Measurements from ENCODE around the gene DHX16.
A peak's percentile ranks its signal among the peaks of the same experiment; 100 is the strongest.

The DHX16 gene

DNA sequence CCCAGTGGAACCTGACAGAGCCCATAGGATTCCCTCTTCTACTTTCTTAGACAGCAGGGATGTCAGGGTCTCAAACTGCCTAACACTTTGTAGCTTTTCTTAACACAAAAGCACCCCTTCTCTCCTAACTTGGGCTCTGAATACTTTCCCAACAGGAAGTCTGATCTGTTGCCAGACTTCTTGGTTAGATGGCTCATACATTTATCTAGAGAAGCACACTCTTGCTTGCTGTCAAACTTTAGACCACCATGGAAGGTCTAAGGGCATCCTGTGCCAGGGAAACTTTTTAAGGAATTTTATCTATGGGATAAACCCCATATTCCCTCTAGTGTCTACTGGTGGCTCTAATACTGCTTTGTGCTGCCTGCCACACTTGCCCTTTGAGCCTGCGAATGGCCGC, 29.1 kb downstream of the DHX16 start:
- H3K4me3 ChIP-seq (ENCODE audit: low read length), result no peak overlapping the region
- TF ChIP-seq, protein P1, sequence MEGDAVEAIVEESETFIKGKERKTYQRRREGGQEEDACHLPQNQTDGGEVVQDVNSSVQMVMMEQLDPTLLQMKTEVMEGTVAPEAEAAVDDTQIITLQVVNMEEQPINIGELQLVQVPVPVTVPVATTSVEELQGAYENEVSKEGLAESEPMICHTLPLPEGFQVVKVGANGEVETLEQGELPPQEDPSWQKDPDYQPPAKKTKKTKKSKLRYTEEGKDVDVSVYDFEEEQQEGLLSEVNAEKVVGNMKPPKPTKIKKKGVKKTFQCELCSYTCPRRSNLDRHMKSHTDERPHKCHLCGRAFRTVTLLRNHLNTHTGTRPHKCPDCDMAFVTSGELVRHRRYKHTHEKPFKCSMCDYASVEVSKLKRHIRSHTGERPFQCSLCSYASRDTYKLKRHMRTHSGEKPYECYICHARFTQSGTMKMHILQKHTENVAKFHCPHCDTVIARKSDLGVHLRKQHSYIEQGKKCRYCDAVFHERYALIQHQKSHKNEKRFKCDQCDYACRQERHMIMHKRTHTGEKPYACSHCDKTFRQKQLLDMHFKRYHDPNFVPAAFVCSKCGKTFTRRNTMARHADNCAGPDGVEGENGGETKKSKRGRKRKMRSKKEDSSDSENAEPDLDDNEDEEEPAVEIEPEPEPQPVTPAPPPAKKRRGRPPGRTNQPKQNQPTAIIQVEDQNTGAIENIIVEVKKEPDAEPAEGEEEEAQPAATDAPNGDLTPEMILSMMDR (IDR thresholded peaks at IDR 0.05; ENCODE audit: insufficient read depth, low read depth, low read length, missing control alignments), result no peak
- no peak for DNase-seq (ENCODE audit: low read depth)

DNA sequence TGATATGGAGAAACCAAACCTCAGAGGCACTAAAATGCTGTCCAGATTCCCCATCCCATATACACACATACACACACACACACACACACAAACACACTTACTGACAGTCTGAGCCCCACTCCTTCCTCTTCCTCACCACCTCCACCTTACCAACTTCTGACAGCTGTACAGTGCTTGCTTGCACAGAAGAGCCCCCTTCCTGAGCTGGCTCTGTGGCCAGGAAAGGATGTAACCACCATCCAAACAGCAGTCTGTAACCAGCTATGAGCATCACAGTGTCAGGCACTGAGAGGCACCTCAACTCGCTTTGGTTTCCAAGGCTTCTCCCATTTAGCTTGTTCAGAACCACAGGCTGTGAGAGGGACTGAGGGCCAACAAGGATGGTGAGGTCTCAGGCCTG, 31.8 kb downstream of the DHX16 start:
- TF ChIP-seq, protein P1 (IDR thresholded peaks at IDR 0.05; ENCODE audit: insufficient read depth, low read depth, low read length, missing control alignments), result no peak
- DNase-seq (ENCODE audit: low read depth), result no peak
- H3K4me3 ChIP-seq (ENCODE audit: low read length), result no peak overlapping the region

- TF ChIP-seq, protein P1 (IDR thresholded peaks at IDR 0.05; ENCODE audit: insufficient read depth, low read depth, low read length, missing control alignments), result peak; percentile 1
- DNase-seq (ENCODE audit: low read depth), result no peak
- no peak overlapping the region for H3K4me3 ChIP-seq (ENCODE audit: low read length)
These were observed 32.3 kb downstream of the DHX16 start for GRCh38 chr6:30640481-30640880.

DNA sequence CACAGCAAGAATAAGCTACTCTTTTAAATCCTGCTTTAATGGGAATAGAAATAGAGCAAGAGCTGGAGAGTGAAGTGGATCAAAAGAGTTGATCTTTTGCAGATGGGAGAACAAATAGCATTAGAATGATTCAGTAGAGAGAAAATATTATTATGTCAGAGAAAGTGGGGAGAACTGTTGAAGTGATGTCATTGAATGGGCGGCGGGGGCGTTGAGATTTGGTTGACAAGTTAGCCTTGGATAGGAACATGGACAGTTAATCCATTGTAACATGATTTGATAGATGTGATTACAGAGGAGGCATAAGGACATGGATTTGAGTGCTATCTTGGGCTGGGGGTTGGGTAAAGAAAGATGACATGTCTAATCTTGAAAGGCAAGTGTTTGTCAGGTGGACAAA, 37.0 kb downstream of the DHX16 start:
- no peak overlapping the region for H3K4me3 ChIP-seq (ENCODE audit: low read length)
- DNase-seq (ENCODE audit: low read depth), result no peak
- TF ChIP-seq, protein P1 (IDR thresholded peaks at IDR 0.05; ENCODE audit: insufficient read depth, low read depth, low read length, missing control alignments), result no peak

DNA sequence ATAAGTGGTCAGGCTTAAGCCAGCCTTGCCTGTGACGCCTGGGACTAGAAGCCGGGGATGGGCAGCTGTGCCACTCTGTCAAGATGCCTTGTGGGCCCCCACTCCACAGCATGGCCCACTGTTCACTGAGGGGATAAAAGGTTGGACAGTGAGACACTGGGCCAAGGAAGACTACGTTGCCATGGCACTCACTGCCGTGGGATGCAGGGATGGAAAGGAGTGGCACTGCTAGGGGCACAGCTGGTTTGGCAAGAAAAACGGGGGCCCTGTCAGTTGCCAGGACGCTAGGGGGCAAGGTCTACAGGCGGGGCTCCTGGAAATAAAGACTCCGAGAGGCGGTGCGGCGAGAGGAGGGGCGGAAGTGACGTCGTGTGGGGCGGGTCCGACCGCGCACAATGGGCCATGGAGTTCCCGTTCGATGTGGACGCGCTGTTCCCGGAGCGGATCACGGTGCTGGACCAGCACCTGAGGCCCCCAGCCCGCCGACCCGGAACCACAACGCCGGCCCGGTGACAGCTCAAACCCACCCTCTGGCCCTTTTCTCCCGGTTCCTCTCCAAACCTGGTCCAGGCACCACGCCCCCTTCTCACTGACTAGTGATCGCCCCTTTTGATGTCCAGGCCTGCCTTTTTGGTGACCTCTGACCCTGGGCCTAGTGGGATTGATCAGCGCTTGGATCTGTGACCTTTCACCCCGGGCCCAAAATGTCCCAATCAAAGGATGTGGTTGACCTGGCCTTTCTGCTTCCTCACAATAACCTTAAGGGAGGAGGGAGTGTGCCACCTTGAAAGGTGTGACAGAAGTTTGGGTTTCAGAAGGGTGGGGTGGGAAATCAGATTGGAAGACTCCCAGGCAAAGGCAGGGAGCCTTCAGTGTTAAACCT, 46.1 kb downstream of the DHX16 start, which contains the start of gene ATAT1:
TSS of gene ATAT1 (plus strand) at position 391 of the 883 bp plus-strand sequence.
- DNase-seq (ENCODE audit: low read depth), result peak; percentile 85
- H3K4me3 ChIP-seq (ENCODE audit: low read length), result peak within 1 kb of the TSS; percentile 76
- TF ChIP-seq, protein P1 (IDR thresholded peaks at IDR 0.05; ENCODE audit: insufficient read depth, low read depth, low read length, missing control alignments), result peak; percentile 29

- H3K4me3 ChIP-seq (ENCODE audit: low read length), result no peak overlapping the region
- TF ChIP-seq, protein P1 (IDR thresholded peaks at IDR 0.05; ENCODE audit: insufficient read depth, low read depth, low read length, missing control alignments), result no peak
- no peak for DNase-seq (ENCODE audit: low read depth)
These were observed 47.3 kb downstream of the DHX16 start for GRCh38 chr6:30625511-30625910.
